Measurements from ENCODE around the gene BLNK.

BLNK gene

GRCh38 chr10:96261930-96262329, 9.4 kb downstream of the BLNK start:
- DNase-seq (ENCODE audit: low read depth) = no peak

GRCh38 chr10:96261132-96261531, 10.2 kb downstream of the BLNK start:
- no peak for DNase-seq (ENCODE audit: low read depth)

GRCh38 chr10:96260014-96260413, 11.4 kb downstream of the BLNK start:
- DNase-seq (ENCODE audit: low read depth) = no peak

- no peak for DNase-seq (ENCODE audit: low read depth)
These were observed 12.2 kb downstream of the BLNK start for GRCh38 chr10:96259150-96259549.

GRCh38 chr10:96257944-96258343, 13.4 kb downstream of the BLNK start:
- DNase-seq (ENCODE audit: low read depth) = no peak

- DNase-seq (ENCODE audit: low read depth) = no peak
These were observed 15.6 kb downstream of the BLNK start for GRCh38 chr10:96255549-96256333.

- no peak for DNase-seq (ENCODE audit: low read depth)
These were observed 16.4 kb downstream of the BLNK start for GRCh38 chr10:96254976-96255375.

GRCh38 chr10:96252730-96253129, 18.6 kb downstream of the BLNK start:
- no peak for DNase-seq (ENCODE audit: low read depth)

- no peak for DNase-seq (ENCODE audit: low read depth)
These were observed 21.0 kb downstream of the BLNK start for GRCh38 chr10:96250349-96250748.

GRCh38 chr10:96249264-96249663, 22.1 kb downstream of the BLNK start:
- DNase-seq (ENCODE audit: low read depth) = no peak

- no peak for DNase-seq (ENCODE audit: low read depth)
These were observed 27.0 kb downstream of the BLNK start for GRCh38 chr10:96244354-96244753.

GRCh38 chr10:96243296-96243695, 28.1 kb downstream of the BLNK start:
- no peak for DNase-seq (ENCODE audit: low read depth)

GRCh38 chr10:96242822-96243221, 28.5 kb downstream of the BLNK start:
- no peak for DNase-seq (ENCODE audit: low read depth)

- DNase-seq (ENCODE audit: low read depth) = no peak
These were observed 32.4 kb downstream of the BLNK start for GRCh38 chr10:96238646-96239623.

GRCh38 chr10:96236876-96237275, 34.5 kb downstream of the BLNK start:
- no peak for DNase-seq (ENCODE audit: low read depth)

- no peak for DNase-seq (ENCODE audit: low read depth)
These were observed 35.3 kb downstream of the BLNK start for GRCh38 chr10:96236090-96236478.

GRCh38 chr10:96235326-96236089, 35.9 kb downstream of the BLNK start:
- no peak for DNase-seq (ENCODE audit: low read depth)

GRCh38 chr10:96233959-96234358, 37.4 kb downstream of the BLNK start:
- no peak for DNase-seq (ENCODE audit: low read depth)

- DNase-seq (ENCODE audit: low read depth) = no peak
These were observed 40.8 kb downstream of the BLNK start for GRCh38 chr10:96230527-96230926.

GRCh38 chr10:96229568-96230030, 41.8 kb downstream of the BLNK start:
- DNase-seq (ENCODE audit: low read depth) = peak; percentile 56

- DNase-seq (ENCODE audit: low read depth) = no peak
These were observed 42.9 kb downstream of the BLNK start for GRCh38 chr10:96228408-96228994.

GRCh38 chr10:96227206-96227605, 44.2 kb downstream of the BLNK start:
- no peak for DNase-seq (ENCODE audit: low read depth)

Measured in T follicular helper cell (primary cell).